HG02840 (cell line): ENCODE data around the gene SCNN1G.

Source experiments
- ATAC-seq: cut with Tn5 transposase; IDR thresholded peaks from one replicate; pipeline ENCODE4 v1.9.1; 2021; ENCODE audit warnings: mild to moderate bottlenecking, moderate library complexity, moderate number of reproducible peaks; ENCODE audit not compliant: unreplicated experiment, low FRiP score

SCNN1G gene

DNA sequence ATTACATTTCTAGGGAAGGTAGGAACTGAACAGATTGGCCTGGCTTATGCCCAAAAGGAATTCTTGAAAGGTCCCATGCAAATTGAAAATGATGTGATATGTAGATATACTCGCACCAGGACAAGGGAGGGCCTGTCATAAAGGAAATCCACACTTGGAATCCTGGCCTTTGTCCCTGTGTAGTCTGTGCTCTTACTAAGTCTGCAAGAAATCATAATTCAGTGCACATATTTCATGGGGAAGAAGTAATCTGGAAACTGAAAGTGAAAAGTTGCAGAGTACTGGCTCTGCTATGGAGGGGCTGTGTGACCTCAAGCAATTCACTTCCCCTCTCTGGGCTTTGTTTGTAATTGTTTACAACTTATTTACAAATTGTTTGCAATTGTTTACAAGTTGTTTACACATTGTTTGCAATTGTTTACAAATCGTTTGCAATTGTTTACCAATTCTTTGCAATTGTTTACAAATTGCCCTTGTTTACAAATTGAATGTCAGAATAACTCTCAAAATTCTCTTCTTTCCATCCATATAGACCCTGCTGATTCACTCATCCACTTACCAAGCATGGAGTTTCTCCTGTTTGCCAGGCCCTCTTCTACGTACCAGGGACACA lies 12.9 kb downstream of the SCNN1G start:
- ATAC-seq: no peak

DNA sequence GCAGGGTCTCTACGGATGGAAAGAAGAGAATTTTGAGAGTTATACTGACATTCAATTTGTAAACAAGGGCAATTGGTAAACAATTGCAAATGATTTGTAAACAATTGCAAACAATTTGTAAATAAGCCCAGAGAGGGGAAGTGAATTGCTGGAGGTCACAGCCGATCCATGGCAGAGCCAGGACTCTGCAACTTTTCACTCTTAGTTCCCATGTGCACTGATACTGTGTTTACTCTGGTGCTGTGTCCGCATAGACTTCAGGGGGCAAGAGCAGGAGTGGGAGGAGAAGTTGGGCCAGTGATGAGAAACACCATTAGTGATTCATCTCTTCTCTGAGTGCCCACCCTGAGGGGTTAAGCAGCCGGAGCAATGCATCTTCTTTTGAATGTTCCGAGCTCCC lies 14.0 kb downstream of the SCNN1G start:
- ATAC-seq: no peak

- ATAC-seq: no peak
Observed at GRCh38 chr16:23202166-23202565, 19.6 kb downstream of the SCNN1G start.

DNA sequence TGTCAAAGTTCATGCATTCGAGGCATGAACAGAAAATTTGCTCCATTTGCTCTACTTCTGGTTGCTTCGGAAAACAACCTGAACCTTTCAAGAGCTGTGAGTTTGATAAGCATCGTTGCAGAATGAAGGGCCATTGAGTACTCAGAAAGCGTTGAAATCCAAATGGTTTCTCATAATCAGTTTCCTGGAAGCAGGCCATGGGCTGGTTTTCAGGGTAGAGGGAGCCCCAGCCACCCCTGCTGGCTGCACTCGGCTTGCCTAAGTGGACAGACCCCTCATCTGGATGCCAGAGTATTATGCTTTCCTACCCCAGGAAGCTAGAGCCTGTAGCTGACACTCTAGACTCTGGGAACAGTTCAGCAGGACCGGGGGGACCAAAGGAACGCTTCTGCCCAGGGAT lies 24.4 kb downstream of the SCNN1G start:
- no peak for ATAC-seq

- ATAC-seq: no peak
Observed at GRCh38 chr16:23207485-23207884, 24.9 kb downstream of the SCNN1G start.

GRCh38 chr16:23209606-23210005 lies 27.1 kb downstream of the SCNN1G start:
- no peak for ATAC-seq

DNA sequence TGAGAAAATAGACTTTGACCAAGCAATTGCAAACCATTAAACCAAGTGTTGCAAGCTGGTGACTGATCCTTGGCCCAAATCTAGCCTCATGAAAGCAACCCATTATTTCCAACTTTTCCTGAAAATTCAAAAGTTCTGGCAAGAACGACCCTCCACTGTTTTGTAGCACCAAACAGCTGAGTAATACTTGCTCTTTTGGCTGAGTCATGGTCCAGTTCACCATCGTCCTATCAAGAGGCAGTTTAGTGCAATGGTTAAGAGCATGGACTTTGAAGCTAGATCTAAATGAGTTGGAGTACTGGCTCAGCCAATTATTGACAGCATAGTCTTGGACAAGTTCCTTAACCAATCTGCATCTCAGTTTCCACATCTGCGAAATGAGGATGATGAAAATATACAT lies 31.3 kb downstream of the SCNN1G start:
- ATAC-seq: no peak

DNA sequence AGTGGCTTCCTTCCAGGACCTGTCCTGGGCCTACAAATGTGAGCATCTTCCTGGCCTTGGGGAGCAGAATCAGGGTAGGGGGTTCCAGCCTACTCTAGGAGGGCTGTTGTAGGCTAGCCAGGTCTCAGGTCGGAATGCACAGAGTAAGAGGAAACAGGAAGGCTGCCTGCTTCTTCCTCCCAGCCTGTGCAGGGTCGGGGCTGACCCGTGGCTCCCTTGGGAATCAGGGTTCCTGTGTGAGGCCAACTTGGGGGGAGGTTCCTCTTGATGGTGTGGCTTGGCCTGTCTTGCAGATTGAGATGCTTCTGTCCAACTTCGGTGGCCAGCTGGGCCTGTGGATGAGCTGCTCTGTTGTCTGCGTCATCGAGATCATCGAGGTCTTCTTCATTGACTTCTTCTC lies 32.3 kb downstream of the SCNN1G start:
- no peak for ATAC-seq

- ATAC-seq: no peak
Observed at GRCh38 chr16:23215435-23215834, 32.9 kb downstream of the SCNN1G start.

- no peak for ATAC-seq
Observed at GRCh38 chr16:23216658-23217246, 34.2 kb downstream of the SCNN1G start.

GRCh38 chr16:23217646-23218045 lies 35.1 kb downstream of the SCNN1G start:
- ATAC-seq: no peak

DNA sequence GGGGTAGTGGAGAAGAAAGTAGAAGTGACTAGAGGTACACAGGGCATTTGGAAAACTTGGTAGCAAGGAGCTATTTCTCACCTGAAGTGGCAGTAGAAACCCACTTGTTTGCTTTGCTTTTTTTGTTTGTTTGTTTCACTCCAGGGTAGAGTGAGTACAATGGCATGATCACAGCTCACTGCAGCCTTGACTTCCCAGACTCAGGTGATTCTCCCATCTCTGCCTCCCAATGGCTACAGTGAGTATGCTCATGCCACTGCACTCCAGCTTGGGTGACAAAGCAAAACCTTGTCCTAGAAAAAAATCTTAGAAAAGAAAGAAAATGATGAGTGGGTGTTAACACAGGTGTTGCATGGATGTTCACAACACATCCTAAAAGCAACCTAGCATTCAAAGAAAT lies 40.4 kb downstream of the SCNN1G start:
- ATAC-seq: no peak

DNA sequence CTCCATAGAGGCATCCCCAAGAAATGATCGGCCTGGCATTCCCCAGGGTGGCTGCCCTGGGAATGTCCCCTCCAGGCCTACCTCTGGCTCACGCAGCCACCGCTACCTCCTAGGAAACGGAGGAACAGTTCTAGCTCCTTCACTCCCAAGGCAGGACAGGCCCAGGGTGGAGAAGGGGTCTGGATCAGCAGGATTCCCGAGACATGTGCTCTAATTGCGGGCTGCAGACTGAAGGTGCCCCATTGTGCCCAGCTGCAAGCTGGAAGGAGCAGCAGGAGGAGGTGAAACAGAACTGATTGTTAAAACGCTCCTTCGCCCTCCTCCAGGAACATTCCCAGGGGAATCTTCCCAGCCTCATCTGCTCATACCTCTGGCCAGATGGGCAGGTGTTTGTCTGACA lies 40.8 kb downstream of the SCNN1G start:
- no peak for ATAC-seq

GRCh38 chr16:23225109-23225508 lies 42.6 kb downstream of the SCNN1G start:
- ATAC-seq: no peak

GRCh38 chr16:23225634-23226033 lies 43.1 kb downstream of the SCNN1G start:
- no peak for ATAC-seq

DNA sequence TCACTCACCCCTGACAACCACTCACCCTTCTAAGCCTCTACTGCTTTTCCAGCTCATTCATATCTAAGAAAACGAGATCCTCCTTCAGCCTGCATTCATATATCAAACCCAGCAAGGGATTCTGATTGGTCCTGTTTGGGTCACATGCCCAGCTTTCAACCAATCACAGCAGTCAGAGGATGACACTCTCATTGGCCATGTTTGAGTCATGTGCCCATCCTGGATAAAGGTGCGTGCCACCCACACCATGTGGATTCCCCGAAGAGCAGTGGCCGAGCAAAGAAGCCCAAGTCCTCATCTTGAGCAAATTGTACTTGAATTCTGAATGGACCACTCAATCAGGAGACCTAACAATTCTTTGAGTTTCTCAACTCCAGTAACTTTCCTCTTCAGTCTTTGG lies 45.0 kb downstream of the SCNN1G start:
- no peak for ATAC-seq

- no peak for ATAC-seq
Observed at GRCh38 chr16:23229714-23230113, 47.2 kb downstream of the SCNN1G start.

GRCh38 chr16:23232806-23233205 lies 50.3 kb downstream of the SCNN1G start:
- no peak for ATAC-seq

DNA sequence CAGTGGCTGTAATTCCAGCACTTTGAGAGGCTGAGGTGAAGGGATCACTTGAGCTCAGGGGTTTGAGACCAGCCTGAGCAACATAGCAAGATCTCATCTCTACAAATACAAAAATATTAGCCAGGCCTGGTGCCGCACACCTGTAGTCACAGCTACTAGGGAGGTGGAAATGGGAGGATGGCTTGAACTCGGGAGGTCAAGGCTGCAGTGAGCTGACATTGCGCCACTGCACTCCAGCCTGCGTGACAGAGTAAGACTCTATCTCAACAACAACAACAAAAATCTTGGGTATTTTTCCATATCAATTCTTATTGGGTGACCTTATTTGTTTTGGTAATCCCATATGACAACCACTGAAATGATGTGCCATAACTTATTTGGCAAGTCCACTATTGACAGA lies 52.6 kb downstream of the SCNN1G start:
- ATAC-seq: no peak

- no peak for ATAC-seq
Observed at GRCh38 chr16:23236983-23237382, 54.4 kb downstream of the SCNN1G start.

- no peak for ATAC-seq
Observed at GRCh38 chr16:23240994-23241393, 58.4 kb downstream of the SCNN1G start.

- no peak for ATAC-seq
Observed at GRCh38 chr16:23244122-23244521, 61.6 kb downstream of the SCNN1G start.

DNA sequence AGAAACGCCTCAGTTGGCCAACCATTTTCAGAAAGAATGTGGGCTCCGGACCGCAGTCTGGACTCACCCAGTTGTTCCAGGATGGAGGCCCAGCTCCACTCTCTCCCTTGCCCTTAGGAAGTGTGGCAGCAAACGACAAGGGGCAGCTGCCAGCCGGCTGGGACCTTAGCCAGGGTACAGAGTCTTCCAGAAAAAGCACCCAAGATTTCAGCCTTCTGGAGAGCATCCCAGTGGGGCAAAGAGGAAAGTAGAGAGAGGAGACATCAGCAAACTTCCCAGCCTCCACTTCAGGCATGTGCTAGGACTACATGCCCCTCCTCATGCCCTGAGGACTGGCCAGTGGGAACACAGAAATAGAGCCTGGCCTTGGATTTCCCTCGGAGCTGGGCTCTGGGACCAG lies 62.7 kb downstream of the SCNN1G start:
- ATAC-seq: no peak
